ENCODE measurements around the gene RPS15. TPM values are rescaled to one million over a fixed set of nuclear protein-coding genes. Genes with fewer than 3 reads are reported as not detected.

Gene RPS15
- total RNA-seq, 1 donor from 2014 or later, result 3,178 TPM

GRCh38 chr19:1408300-1409203 lies 29.6 kb upstream of the RPS15 start:
- Histone ChIP-seq H3K36me3 (ENCODE audit: control insufficient read depth, insufficient read depth, low read length) (peaks cover 1% of the 10 kb centered on the region), H3K4me3 (ENCODE audit: low read depth, low read length) (peak overlapping the region; percentile 69), H3K27me3 (ENCODE audit: control insufficient read depth, insufficient read depth, low read length) (no peaks in the 10 kb centered on the region)
- TF ChIP-seq, protein P1, sequence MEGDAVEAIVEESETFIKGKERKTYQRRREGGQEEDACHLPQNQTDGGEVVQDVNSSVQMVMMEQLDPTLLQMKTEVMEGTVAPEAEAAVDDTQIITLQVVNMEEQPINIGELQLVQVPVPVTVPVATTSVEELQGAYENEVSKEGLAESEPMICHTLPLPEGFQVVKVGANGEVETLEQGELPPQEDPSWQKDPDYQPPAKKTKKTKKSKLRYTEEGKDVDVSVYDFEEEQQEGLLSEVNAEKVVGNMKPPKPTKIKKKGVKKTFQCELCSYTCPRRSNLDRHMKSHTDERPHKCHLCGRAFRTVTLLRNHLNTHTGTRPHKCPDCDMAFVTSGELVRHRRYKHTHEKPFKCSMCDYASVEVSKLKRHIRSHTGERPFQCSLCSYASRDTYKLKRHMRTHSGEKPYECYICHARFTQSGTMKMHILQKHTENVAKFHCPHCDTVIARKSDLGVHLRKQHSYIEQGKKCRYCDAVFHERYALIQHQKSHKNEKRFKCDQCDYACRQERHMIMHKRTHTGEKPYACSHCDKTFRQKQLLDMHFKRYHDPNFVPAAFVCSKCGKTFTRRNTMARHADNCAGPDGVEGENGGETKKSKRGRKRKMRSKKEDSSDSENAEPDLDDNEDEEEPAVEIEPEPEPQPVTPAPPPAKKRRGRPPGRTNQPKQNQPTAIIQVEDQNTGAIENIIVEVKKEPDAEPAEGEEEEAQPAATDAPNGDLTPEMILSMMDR (IDR thresholded peaks at IDR 0.05; ENCODE audit: insufficient read depth, low read length, poor library complexity, severe bottlenecking), result no peak
- DNase-seq (ENCODE audit: low read depth), result no peak

- DNase-seq (ENCODE audit: low read depth), result no peak
- no peaks in the 10 kb centered on the region for H3K27me3 ChIP-seq (ENCODE audit: control insufficient read depth, insufficient read depth, low read length)
- H3K36me3 ChIP-seq (ENCODE audit: control insufficient read depth, insufficient read depth, low read length), result peaks cover 1% of the 10 kb centered on the region
- TF ChIP-seq, protein P1 (IDR thresholded peaks at IDR 0.05; ENCODE audit: insufficient read depth, low read length, poor library complexity, severe bottlenecking), result no peak
- peak overlapping the region; percentile 69 for H3K4me3 ChIP-seq (ENCODE audit: low read depth, low read length)
Observed at GRCh38 chr19:1409204-1410005, 28.8 kb upstream of the RPS15 start.

DNA sequence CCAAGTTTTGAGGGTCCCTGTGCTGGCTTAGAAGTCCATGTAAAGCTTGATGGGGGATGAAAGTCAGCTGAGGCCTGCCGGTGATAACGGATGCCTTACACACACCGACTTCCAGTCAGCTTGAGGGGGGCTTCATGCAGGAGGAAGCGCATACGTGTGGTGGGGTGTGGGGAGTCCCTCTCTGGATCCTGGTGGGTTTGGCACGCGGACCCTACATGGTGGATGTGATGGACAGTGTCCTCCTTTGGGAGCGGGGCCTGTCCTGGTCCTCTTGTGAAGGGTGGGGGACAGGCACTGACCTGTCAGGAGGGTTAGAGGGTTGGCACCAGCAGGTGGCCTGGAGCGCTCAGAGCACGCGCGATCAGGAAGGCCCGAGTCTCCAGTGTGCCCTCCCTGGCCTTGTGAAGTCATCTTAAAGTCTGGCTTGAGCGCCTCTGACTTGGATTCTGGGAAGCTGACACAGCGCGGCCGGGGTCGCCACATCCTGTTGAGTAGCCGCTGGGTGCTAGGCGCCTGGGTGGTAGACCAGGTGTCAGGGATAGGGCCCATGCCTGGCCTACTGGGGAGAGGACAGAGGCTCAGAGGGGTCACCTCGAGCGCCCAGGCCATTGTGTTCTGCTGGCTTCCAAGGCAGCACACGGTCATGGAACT lies 27.9 kb upstream of the RPS15 start:
- TF ChIP-seq, protein P1 (IDR thresholded peaks at IDR 0.05; ENCODE audit: insufficient read depth, low read length, poor library complexity, severe bottlenecking), result no peak
- no peaks in the 10 kb centered on the region for H3K27me3 ChIP-seq (ENCODE audit: control insufficient read depth, insufficient read depth, low read length)

GRCh38 chr19:1410789-1411188 lies 27.4 kb upstream of the RPS15 start:
- Histone ChIP-seq H3K27me3 (ENCODE audit: control insufficient read depth, insufficient read depth, low read length) (no peaks in the 10 kb centered on the region), H3K36me3 (ENCODE audit: control insufficient read depth, insufficient read depth, low read length) (peaks cover 1% of the 10 kb centered on the region), H3K4me3 (ENCODE audit: low read depth, low read length) (no peak overlapping the region)
- no peak for DNase-seq (ENCODE audit: low read depth)
- TF ChIP-seq, protein P1 (IDR thresholded peaks at IDR 0.05; ENCODE audit: insufficient read depth, low read length, poor library complexity, severe bottlenecking), result no peak

More for the DNA sequence above, 27.9 kb upstream of the RPS15 start:
- Histone ChIP-seq H3K36me3 (ENCODE audit: control insufficient read depth, insufficient read depth, low read length) (peaks cover 1% of the 10 kb centered on the region), H3K4me3 (ENCODE audit: low read depth, low read length) (no peak overlapping the region)
- DNase-seq (ENCODE audit: low read depth), result no peak

GRCh38 chr19:1411255-1412191 lies 26.7 kb upstream of the RPS15 start:
- DNase-seq (ENCODE audit: low read depth), result no peak
- Histone ChIP-seq H3K27me3 (ENCODE audit: control insufficient read depth, insufficient read depth, low read length) (no peaks in the 10 kb centered on the region), H3K4me3 (ENCODE audit: low read depth, low read length) (no peak overlapping the region), H3K36me3 (ENCODE audit: control insufficient read depth, insufficient read depth, low read length) (peaks cover 1% of the 10 kb centered on the region)
- TF ChIP-seq, protein P1 (IDR thresholded peaks at IDR 0.05; ENCODE audit: insufficient read depth, low read length, poor library complexity, severe bottlenecking), result no peak

All from kidney epithelial cell (primary cell).